NCI-H146 (cell line): ENCODE measurements around the gene SRD5A3.
"Not testable (repeated sequence)": the region's sequence is repeated elsewhere in the genome, so short reads cannot be mapped to it uniquely, and the experiment has no call there.

Source experiments
- DNase-seq: peaks from one replicate; lab custom pipeline; 2025; lab: John Stamatoyannopoulos, UW

SRD5A3 gene

DNA sequence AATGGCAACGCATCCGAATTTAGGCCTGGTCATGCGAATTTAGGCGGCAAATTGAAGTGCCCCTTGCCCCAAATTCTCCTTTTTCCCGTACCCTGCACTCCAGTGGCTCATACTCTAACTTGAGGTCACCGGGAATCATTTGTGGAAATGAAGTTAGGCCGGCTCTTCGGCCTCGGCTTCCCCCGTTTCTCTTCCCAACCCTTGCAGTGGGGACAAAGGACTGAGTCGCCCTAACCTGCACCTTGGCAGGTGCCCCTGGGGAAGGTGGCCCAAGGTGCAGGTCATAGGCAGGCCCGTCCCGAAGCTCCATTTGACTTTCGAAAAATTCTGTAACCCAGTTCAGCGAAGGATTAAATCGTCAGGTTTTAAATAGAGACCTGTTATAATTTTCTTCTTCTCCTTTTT is 811 bp downstream of the SRD5A3 start:
- DNase-seq, result no peak

DNA sequence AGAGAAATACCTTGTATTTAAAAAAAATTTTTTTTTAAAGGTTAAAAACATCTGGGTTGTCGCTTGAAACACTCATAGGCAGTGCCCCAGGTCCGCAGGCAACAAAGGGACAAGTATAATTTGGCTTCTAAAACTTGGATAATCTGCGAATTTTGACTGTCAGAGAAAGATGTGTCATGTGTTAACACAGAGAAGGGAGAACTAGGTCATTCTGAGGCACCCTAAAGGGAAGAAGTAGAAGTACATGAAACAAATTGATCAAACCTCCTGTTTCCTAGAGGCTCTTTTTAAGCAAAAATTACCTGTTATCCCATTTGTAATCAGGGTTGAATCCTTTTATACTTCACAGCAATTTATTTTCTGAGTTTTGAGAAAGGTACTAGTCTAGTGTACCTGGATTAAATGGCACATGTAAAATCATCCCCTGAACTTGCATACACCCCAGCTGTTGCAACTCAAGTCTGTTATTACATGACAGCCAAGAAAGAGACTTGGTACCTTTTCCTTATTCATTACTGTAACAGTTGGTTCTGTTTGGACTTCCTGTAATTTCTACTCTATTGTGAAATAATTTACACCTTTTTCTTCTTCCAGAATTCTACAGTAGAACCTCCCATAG is 1.7 kb downstream of the SRD5A3 start:
- DNase-seq, result no peak

DNA sequence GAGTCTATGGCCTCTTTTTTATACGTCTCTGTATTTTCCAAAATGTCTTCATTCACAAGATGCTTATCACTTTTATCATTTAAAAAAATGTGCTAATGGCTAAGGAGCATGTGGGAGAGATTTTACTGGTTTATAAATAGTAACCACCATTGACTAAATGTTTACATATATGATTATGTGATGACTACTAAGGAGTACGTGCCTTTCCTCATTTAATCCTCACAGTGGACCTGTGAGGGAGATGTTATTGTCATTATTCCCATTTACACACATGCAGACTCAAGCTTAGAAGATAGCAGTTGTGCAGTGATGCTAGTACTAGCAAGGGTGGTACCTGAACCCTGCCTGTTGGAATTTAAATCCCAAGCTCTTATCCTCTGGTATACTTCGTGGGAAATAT is 2.4 kb downstream of the SRD5A3 start:
- no peak for DNase-seq

DNA sequence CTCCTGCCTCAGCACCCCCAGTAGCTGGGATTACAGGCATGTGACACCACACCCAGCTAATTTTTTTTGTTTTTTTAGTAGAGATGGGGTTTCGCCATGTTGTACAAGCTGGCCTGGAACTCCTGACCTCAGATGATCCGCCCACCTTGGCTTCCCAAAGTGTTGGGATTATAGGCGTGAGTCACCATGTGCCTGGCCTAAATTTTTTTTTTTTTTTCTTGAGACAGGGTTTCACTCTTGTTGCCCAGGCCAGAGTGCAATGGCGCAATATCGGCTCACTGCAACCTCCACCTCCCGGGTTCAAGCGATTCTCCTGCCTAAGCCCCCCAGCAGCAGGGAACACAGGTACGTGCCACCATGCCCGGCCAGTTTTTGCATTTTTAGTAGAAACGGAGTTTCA is 4.8 kb downstream of the SRD5A3 start:
- not testable (repeated sequence) for DNase-seq

DNA sequence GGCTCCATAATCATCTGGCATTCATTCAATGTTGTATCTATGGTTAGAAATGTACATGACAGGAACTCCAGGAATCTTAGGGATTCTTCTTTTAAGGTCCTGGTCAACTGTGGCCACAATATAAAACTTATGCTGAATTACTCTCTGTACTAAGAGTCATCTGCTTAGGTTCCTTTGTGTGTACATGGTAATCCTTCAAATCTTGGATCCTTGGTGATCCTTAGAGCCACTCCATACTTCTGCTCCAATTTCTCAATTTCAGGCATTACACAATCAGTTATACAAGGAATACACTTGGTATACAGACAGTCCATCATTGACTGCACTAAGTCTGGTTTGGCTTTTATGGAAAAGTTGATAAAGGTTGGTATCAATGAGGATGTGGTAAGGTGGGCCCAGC is 5.8 kb downstream of the SRD5A3 start:
- no peak for DNase-seq

DNA sequence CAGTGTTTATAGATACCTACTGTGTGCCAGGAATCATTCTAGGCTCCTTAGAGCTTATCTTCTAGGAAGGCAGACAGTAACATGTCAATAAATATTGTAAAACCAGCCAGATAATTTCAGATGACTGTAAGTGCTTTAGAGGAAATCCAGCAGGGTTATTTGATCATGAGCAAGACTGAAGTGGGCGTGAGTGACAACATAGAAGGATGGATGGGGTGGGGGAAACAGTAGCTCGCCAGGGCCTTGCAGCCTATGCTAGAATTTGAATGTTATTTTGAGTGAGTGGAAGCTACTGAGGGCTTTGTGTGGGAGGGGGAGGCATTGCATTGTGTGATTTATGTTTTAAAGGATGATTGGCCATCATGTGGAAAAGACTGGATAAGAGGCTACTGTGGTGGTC is 6.7 kb downstream of the SRD5A3 start:
- DNase-seq, result no peak

DNA sequence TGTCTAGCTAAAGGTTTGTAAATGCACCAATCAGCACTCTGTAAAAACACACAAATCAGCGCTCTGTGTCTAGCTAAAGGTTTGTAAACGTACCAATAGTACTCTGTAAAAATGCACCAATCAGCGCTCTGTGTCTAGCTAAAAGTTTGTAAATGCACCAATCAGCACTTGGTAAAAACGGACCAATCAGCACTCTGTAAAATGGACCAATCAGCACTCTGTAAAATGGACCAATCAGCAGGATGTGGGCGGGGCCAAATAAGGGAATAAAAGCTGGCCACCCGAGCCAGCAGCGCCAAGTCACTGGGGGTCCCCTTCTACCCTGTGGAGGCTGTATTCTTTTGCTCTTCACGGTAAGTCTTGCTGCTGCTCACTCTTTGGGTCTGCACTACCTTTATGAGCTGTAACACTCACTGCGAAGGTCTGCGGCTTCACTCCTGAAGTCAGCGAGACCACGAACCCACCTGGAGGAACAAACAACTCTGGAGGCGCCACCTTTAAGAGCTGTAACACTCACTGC is 7.2 kb downstream of the SRD5A3 start:
- DNase-seq, result not testable (repeated sequence)

DNA sequence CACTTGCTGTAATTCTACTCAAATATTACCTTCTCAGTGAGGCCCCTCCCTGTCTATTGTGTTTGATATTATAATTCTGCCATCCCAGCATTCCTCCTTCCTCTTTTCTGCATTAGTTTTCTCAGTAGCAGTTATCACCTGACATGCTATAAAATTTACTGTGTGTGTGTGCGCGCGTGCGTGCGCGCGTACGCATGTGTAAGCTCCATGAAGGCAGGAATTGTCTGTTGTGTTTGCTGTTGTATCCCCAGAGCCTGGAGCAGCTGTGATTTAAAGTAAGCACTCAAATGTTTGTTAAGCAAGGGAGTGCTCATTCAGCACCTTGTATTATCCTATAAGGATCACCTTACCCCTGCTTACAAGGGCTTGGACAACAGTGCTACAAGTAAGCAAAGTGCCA is 8.6 kb downstream of the SRD5A3 start:
- DNase-seq, result no peak

DNA sequence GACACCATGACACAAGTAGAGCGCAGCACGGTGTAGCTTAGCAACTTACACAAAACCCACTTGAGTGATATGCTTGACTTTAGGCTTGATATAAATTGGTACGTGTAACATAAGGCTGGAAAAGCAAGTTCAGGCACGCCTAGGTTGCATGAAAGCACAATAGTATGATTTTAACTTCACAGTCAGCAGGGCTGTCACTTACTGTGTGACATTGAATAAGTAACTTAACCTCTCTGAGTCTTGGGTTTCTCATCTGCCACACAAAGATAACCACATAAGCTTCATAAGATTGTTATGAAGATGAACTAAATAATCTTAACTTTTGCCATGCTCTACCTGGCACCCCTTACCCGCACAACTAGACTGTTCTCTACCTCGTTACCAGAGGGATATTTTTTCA is 9.5 kb downstream of the SRD5A3 start:
- no peak for DNase-seq

DNA sequence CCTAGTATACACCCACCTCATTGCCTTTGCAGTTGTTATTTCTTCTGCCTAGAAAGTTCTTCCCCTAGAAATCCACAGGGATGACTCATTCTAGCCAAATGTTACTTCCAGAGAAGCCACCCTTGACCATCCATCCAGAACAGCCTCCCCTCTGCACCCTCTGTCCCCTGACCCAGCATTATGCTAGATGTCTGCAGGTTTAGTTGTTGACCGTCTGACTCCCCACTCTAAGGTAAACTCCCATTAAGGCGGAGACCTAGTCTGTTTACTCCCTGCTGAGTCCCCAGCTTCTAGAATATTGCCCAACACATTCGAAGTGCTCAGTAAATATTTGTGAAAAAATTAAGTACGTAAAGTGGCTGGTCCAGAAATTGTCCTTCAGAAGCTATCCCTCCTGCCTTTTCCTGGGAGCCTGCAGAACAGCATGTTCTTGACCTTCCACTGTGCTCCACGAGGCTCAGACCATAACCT is 11.0 kb downstream of the SRD5A3 start:
- no peak for DNase-seq

DNA sequence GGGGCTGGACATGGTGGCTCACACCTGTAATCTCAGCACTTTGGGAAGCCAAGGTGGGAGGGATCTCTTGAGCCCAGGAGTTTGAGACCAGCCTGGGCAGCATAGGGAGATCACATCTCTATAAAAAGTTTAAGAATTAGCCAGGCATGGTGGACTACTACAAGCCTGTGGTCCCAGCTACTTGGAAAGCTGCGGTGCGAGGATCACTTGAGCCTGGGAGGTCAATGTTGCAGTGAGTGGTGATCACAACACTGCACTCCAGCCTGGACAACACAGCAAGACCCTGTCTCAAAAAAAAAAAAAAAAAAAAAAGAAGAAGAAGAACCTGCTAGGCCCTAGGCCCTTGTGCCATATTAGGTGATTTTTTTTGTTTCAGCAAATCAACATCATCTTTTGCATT is 12.2 kb downstream of the SRD5A3 start:
- DNase-seq, result no peak

DNA sequence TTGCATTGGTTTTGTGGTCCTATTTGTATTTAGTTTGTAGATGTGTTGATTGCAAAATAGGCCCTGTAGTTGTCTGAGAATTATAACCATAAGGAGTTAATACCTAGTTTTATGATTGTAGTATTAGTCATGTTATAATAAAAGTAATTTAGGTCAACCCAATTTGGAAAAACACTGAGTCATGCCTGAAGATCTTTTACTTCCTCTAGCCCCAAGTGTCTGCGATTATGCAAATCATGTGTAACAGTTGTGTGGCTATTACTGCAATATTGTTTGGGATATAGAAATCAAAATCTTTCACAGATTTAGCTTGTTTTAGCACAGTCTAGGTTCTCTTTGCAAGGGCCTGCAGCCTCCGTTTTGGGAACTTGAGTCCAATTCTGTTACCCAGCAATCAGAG is 12.6 kb downstream of the SRD5A3 start:
- DNase-seq, result no peak

DNA sequence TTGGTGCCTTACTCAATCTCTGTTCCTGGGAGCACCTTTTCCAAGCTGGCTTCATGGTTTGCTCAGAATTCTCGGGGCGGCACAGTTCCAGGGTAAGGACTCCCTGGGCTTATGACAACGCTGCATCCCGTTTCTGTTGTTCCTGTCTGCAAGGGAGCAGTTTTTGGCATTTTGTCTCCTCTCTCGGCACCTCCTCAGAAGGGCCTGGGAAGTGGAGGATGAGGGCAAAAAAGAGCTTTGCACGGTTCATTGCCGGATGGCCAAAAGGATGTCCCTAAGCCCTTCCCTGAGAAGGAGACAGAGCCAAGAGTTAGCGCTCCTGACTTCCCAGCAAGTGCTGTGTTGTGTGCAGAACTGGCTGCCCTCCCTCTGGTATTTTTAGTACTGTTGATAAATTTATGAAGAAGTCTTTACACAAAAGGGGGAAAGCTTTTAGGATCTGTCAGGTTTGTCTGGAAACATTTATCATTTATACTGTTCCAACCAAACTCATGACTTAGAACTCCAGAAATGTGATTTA is 13.4 kb downstream of the SRD5A3 start:
- no peak for DNase-seq

DNA sequence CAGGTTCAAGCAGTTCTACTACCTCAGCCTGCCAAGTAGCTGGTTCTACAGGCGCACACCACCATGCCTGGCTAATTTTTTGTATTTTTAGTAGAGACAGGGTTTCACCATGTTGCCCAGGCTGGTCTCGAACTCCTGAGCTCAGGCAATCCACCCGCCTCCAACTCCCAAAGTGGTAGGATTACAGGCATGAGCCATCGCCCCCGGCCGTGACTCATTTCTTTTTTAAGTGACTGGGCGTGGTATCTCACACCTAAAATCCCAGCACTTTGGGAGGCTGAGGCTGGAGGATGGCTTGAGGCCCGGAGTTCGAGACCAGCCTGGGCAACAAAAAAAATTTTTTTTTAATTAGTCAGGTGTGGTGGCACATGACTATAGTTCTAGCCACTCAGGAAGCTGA is 16.9 kb downstream of the SRD5A3 start:
- not testable (repeated sequence) for DNase-seq

DNA sequence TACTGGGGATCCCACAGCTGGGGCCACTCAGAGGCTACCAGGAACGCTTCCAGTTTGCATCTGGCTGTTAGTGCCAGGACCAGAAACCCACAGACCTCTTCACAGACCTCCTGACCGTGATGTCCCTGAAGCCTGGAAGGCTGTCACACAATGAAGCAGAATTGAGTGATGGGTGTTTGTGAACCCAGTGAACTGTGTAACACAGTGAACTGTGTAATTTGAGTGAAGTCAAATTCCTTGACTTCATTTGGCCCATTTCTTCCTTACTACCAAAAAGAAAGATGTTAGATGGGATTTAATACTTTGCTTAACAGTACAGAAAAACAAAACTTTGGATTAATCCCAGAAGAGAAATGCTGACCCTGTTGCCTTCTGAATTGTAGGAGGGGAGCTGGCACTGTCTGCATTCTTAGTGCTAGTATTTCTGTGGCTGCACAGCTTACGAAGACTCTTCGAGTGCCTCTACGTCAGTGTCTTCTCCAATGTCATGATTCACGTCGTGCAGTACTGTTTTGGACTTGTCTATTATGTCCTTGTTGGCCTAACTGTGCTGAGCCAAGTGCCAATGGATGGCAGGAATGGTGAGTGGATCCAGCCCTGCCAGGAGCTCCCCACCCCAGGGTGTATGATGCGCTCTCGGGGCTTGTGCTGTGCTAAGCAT is 17.8 kb downstream of the SRD5A3 start:
- DNase-seq, result no peak

DNA sequence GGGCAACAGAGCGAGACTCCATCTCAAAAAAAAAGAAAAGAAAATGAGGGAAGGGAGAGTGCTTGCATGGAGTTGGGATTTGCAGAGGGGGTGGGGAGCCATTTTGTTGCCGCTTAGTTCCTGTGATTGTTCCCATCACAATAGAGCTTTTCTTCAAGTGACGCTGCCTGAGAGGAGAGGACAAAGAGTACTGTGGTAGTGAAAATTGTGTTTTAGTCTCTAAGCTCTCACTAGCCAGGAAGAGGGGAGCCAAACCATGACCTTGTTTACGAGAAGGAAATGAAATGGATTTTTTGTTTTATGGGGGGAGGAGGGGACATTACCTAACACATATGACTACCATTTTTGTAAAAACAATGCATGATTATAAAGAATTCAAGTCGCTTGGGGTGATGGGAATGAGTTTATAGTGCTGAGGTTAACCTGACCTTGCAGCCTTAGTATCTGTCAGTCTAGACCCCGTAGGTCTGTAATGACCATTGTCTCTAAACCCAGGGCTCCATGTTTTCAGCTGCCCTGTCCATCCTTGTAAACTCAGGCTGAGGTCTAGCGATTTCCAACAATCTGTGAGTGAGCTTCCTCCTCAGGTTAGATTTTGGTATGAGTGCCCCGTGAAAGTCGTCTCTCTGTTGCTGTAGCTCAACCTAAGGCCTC is 18.8 kb downstream of the SRD5A3 start:
- no peak for DNase-seq

DNA sequence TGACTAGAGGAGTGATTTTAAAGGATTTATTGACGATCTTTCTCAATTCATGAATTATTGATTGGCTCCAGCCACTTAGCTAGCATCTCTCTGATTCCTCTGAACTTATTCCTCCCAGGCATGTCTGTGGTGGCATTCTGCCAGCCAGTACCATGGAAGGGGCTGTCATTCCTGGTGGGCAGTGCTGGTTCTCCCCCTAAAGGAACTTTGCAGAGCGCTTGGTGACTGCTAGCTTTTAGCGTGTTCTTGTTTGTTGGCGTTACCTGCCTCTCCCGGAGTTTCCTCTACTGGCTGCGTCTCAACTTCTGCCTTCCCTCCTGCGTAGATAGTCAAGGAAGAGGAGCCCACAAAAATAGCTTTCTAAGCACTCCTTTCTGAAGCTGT is 19.3 kb downstream of the SRD5A3 start:
- DNase-seq, result no peak

DNA sequence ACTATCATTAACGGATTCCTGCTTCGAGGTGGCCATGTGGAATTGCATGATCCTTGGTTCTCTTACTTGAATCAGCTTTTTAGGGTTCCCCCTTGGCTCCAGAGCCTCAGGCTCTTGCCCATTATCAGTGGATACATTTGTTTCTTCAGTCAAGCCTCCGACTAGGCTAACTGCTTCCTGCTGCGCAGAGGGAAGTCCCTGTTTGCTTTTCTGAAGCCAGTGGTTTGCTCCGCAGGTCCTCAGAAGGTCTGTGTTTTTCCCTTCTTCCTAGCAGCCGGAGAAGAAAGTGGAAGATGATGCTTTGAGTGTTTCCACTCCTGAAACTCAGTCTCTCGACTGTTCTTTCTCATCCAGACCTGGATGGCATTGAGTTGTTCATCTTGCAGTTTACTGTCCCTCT is 20.6 kb downstream of the SRD5A3 start:
- no peak for DNase-seq

DNA sequence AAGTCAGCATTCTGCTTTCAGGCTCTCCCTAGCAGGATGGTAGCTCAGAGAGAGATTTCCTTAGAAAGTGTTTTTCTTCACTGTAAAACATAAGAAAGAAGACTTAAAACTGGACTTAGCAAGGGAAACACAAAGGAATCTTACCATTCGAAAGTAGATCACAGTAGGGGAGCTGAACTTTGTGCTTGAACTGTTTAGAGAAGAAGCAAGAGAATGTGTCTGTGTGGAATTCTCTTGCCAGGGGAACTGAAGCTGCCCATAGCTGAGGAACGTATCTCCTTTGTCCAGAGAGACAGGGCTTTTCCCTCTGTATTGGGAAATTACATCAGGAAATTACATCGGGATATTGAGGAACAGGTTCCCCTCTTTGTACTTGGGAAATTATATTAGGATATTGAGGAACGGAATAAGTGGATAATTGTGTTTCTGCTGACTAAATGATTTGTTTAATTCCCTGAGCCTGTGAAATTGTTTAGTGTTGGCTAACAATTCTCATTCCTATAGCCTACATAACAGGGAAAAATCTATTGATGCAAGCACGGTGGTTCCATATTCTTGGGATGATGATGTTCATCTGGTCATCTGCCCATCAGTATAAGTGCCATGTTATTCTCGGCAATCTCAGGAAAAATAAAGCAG is 21.2 kb downstream of the SRD5A3 start:
- DNase-seq, result no peak

DNA sequence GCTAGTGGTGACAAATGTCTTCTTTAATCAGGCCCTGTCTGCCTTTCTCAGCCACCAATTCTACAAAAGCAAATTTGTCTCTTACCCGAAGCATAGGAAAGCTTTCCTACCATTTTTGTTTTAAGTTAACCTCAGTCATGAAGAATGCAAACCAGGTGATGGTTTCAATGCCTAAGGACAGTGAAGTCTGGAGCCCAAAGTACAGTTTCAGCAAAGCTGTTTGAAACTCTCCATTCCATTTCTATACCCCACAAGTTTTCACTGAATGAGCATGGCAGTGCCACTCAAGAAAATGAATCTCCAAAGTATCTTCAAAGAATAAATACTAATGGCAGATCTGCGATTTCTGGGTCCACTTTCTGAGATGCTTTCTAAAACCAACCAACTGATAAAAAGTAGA is 23.9 kb downstream of the SRD5A3 start:
- no peak for DNase-seq

DNA sequence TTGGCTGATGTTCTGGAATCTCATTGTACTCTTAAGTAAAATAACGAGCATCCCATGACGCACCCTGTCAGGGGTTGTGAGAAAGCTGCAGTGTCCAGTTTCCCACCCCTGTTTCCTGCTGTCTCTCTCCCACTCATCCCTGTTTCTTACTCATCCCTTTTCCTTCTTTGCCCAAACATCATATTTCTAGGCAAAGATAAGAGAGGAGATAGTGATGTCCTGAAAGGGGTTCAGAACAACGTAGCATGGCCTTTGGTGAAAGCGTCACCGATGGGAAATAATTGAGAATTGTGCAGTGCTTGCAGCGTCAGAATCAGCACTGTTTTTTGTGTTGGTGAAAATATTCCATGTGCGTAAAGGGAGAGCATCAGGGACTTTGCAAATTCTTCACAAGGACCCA is 26.2 kb downstream of the SRD5A3 start:
- no peak for DNase-seq

DNA sequence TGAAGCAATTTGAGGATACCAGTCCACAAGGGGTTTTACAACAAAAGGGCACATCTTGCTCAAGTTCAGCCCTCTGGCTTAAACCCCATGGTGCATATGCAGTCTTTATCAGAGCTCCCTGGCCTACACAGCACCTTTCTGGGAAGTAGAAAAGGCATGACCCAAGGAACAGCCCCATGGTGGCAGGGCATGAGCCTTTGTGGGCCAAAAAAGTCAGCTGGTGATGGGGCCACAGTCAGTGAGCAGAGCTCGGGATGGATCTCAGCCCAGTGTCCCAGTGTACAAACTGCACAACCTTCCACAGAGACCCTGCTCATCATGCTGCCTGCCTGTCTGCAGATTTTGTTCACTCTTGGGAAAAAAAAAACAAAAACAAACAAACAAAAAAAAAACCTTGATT is 27.4 kb downstream of the SRD5A3 start:
- DNase-seq, result no peak

DNA sequence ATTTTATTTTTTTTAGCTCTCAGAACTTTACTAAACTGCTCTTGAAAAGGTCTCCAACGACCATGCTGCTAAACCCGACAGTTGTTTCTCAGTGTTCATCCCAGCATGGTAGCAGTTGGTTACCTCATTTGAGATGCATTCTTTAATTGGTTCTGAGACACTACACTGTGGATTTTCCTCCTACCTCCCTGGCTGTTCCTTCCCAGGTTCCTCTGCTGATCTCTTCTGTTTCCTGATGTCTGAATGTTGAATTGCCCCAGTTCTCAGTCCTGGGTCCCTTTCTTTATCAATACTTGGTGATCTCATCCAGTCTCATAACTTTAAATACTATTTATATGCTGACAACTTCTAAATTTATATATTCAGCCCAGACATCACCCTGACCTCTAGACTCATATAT is 30.7 kb downstream of the SRD5A3 start:
- no peak for DNase-seq
